GM12878 (cell line): ENCODE results near the gene PTPRC. TPM values are rescaled to one million over a fixed set of nuclear protein-coding genes. Genes with fewer than 3 reads are reported as not detected.

Experiments
- ASH2L ChIP-seq: fragments of 300-600, 200-600 bp; sonication (generic); IDR thresholded peaks from 2 replicates; pipeline ENCODE4 v1.6.1; 2017; ENCODE audit warnings: low read depth, mild to moderate bottlenecking, borderline replicate concordance
- CBFB ChIP-seq: IDR thresholded peaks from 2 replicates; pipeline ENCODE4 v1.6.1; 2016; ENCODE audit warnings: antibody characterized with exemption, low read depth
- CEBPB ChIP-seq, 2 experiments: fragments of 150-350 bp in 1 of 2; IDR thresholded peaks; 2 replicates each; pipeline ENCODE4 v1.6.1; 2012 to 2014; ENCODE audit warnings: low read depth in 2 of 2, low read length in 2 of 2, borderline replicate concordance in 1 of 2, inconsistent platforms in 1 of 2
- CHD4 ChIP-seq: fragments of 200-600 bp; sonication (generic); IDR thresholded peaks from 2 replicates; pipeline ENCODE4 v1.6.1; 2016; ENCODE audit warnings: mild to moderate bottlenecking
- MXI1 ChIP-seq: fragments of 150-350 bp; IDR thresholded peaks from 2 replicates; pipeline ENCODE4 v1.6.1; 2011; ENCODE audit warnings: low read depth, mild to moderate bottlenecking, inconsistent platforms, low read length, improper control_type of control experiment
- NBN ChIP-seq: fragments of 450-650 bp; IDR thresholded peaks from 2 replicates; pipeline ENCODE4 v1.6.1; 2016
- NFIC ChIP-seq: IDR thresholded peaks from 2 replicates; pipeline ENCODE4 v1.6.1; 2012; ENCODE audit warnings: low read depth, mild to moderate bottlenecking, inconsistent platforms, low read length, moderate library complexity
- NFYB ChIP-seq: IDR thresholded peaks from 2 replicates; pipeline ENCODE4 v1.6.1; 2011; ENCODE audit warnings: low read depth, mild to moderate bottlenecking, low read length, improper control_type of control experiment, moderate library complexity; ENCODE audit not compliant: insufficient read depth
- NR2F1 ChIP-seq: fragments of 450-650 bp; conservative IDR thresholded peaks from 2 replicates; pipeline ENCODE4 v1.6.1; 2017; ENCODE audit warnings: mild to moderate bottlenecking
- POLR2A ChIP-seq: IDR thresholded peaks from 2 replicates; pipeline ENCODE4 v1.6.1; 2011; ENCODE audit warnings: low read depth, mild to moderate bottlenecking, low read length
- TCF7 ChIP-seq: IDR thresholded peaks from 2 replicates; pipeline ENCODE4 v1.6.1; 2014; ENCODE audit warnings: antibody characterized with exemption, borderline replicate concordance
- WRNIP1 ChIP-seq: IDR thresholded peaks from 2 replicates; pipeline ENCODE4 v1.6.1; 2011; ENCODE audit warnings: low read depth, low read length, improper control_type of control experiment, borderline replicate concordance
- YBX1 ChIP-seq: fragments of 450-650 bp; IDR thresholded peaks from 2 replicates; pipeline ENCODE4 v1.6.1; 2016; ENCODE audit warnings: antibody characterized with exemption
- ZZZ3 ChIP-seq: IDR thresholded peaks from 2 replicates; pipeline ENCODE4 v1.6.1; 2011; ENCODE audit warnings: low read depth; ENCODE audit not compliant: control insufficient read depth, insufficient read length
- polyA plus RNA-seq, 11 experiments: library from polyadenylated mRNA; depleted of rRNA in 4 of 11; unstranded in 6 of 11; stranded (reverse) in 5 of 11; fragments of >200 nt; fragmentation: Nextera tagmentation in 4 of 11; fragmentation: Illumina TruSeq in 1 of 11; extraction: Ambion mirVana in 4 of 11; extraction: Trizol in 1 of 11; gene quantifications; 1 replicate in 1 of 11; 2 replicates in 10 of 11; pipeline versions ENCODE4 v1.2.1 to v1.2.3, GENCODE V29; 2011 to 2016; ENCODE audit warnings: inconsistent platforms in 2 of 11, missing spikeins in 2 of 11, low read depth in 1 of 11
- total RNA-seq, 4 experiments: library from RNA; depleted of rRNA in 3 of 4; stranded (reverse); fragments of >200 nt in 3 of 4; fragmentation: Illumina TruSeq in 1 of 4; extraction: Trizol in 1 of 4; gene quantifications; 2 replicates each; pipeline versions ENCODE4 v1.2.1 to v1.2.3, GENCODE V29; 2013 to 2021
- TF ChIP-seq, protein P1 (sequence below): fragments of 450-650 bp; IDR thresholded peaks from 2 replicates; pipeline ENCODE4 v1.6.1; 2017; ENCODE audit warnings: mild to moderate bottlenecking

PTPRC gene
- total and polyA plus RNA-seq, 10 of the 15 experiments (the other 5 are each of a cell fraction or from before 2014, with no cell fraction given) = 72.9 to 221 (median 118) TPM

DNA sequence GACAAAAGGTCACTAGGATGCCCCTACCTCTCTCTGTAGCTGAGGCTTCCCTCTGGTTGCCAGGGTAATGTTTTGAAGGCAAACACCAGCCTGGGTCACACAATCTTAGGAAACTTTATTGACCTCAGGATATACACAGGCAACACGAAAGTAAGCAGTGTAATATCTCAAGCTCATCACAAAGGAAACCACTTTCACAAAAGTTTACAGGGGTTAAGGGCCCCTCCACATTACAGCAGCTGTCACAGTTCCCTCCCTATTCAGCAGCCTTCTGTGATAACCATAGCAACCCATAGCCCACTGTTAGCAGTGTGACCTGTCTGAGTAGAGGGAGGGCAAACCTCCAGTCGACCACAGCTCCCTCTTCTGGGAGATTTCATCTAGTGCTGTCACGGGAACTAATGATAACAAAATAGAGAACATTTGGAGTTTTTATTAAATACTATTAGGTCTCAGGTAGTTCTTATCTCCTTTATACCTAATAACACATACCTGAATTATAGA is 149.8 kb downstream of the PTPRC start (continued):
- 0 out of 2 replicates have a peak, but pooled peaks have one; percentile 18 for TF ChIP-seq NBN
- no peak for TF ChIP-seq POLR2A
- TF ChIP-seq MXI1 = 0 out of 2 replicates have a peak, but pooled peaks have one; percentile 28
- TF ChIP-seq, protein P1, sequence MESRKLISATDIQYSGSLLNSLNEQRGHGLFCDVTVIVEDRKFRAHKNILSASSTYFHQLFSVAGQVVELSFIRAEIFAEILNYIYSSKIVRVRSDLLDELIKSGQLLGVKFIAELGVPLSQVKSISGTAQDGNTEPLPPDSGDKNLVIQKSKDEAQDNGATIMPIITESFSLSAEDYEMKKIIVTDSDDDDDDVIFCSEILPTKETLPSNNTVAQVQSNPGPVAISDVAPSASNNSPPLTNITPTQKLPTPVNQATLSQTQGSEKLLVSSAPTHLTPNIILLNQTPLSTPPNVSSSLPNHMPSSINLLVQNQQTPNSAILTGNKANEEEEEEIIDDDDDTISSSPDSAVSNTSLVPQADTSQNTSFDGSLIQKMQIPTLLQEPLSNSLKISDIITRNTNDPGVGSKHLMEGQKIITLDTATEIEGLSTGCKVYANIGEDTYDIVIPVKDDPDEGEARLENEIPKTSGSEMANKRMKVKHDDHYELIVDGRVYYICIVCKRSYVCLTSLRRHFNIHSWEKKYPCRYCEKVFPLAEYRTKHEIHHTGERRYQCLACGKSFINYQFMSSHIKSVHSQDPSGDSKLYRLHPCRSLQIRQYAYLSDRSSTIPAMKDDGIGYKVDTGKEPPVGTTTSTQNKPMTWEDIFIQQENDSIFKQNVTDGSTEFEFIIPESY = no peak
- no peak for TF ChIP-seq CBFB
- no peak for TF ChIP-seq WRNIP1
- no peak for TF ChIP-seq ZZZ3
- TF ChIP-seq TCF7 = no peak
- TF ChIP-seq CEBPB (IDR thresholded peaks at IDR 0.05; ENCODE audit: borderline replicate concordance in 1 of 2, low read depth in 2 of 2, low read length in 2 of 2) = no peak
- no peak for TF ChIP-seq YBX1
- TF ChIP-seq NFYB = no peak
- peak; percentile 53 for TF ChIP-seq NR2F1
- TF ChIP-seq NFIC = 0 out of 2 replicates have a peak, but pooled peaks have one; percentile 33
- TF ChIP-seq ASH2L = no peak
- no peak for TF ChIP-seq CHD4
- TF ChIP-seq, all 136 proteins: peak for 21
